H9 (cell line): ENCODE measurements around the gene PLEKHF1. TPM values are rescaled to one million over a fixed set of nuclear protein-coding genes. Genes with fewer than 3 reads are reported as not detected.

Source experiments
- DNase-seq: peaks from one replicate; pipeline ENCODE4 v3.0.0-alpha.2; 2017
- H2AFZ ChIP-seq: one replicate; pipeline ENCODE4 v1.6.1; 2013; ENCODE audit warnings: mild to moderate bottlenecking, low read length, control low read depth, moderate library complexity
- H2AK5ac ChIP-seq: 2 replicates; pipeline ENCODE4 v1.6.1; 2013; ENCODE audit warnings: low read length, control low read depth, mixed read lengths; ENCODE audit not compliant: insufficient read length
- H2BK120ac ChIP-seq: one replicate; pipeline ENCODE4 v1.6.1; 2013; ENCODE audit warnings: low read depth, mild to moderate bottlenecking, low read length, control low read depth, inconsistent platforms; ENCODE audit not compliant: poor library complexity, severe bottlenecking
- H2BK12ac ChIP-seq: 2 replicates; pipeline ENCODE4 v1.6.1; 2013; ENCODE audit warnings: low read length, control low read depth, mixed read lengths, low read depth; ENCODE audit not compliant: insufficient read length
- H2BK15ac ChIP-seq: 2 replicates; pipeline ENCODE4 v1.6.1; 2013; ENCODE audit warnings: low read depth, low read length, control low read depth
- H2BK20ac ChIP-seq: one replicate; pipeline ENCODE4 v1.6.1; 2013; ENCODE audit warnings: low read depth, mild to moderate bottlenecking, low read length, control low read depth, inconsistent platforms; ENCODE audit not compliant: poor library complexity, severe bottlenecking
- H2BK5ac ChIP-seq: 2 replicates; pipeline ENCODE4 v1.6.1; 2013; ENCODE audit warnings: low read length, control low read depth, mixed read lengths; ENCODE audit not compliant: insufficient read length
- H3K14ac ChIP-seq: 2 replicates; pipeline ENCODE4 v1.6.1; 2013; ENCODE audit warnings: low read length, control low read depth; ENCODE audit not compliant: insufficient read depth
- H3K18ac ChIP-seq: 2 replicates; pipeline ENCODE4 v1.6.1; 2013; ENCODE audit warnings: low read depth, mild to moderate bottlenecking, mixed read lengths, low read length, control low read depth; ENCODE audit not compliant: insufficient read length
- H3K23ac ChIP-seq: 2 replicates; pipeline ENCODE4 v1.6.1; 2013; ENCODE audit warnings: low read length, control low read depth, mixed read lengths, low read depth; ENCODE audit not compliant: insufficient read length
- H3K23me2 ChIP-seq: 2 replicates; pipeline ENCODE4 v1.6.1; 2013; ENCODE audit warnings: low read depth, mild to moderate bottlenecking, mixed read lengths, low read length, control low read depth; ENCODE audit not compliant: insufficient read length, poor library complexity, severe bottlenecking
- H3K27ac ChIP-seq: 2 replicates; pipeline ENCODE4 v1.5.1; 2013; ENCODE audit warnings: low read length, control low read depth, mixed read lengths, low read depth; ENCODE audit not compliant: insufficient read length
- H3K27me3 ChIP-seq: 2 replicates; pipeline ENCODE4 v1.6.1; 2013; ENCODE audit warnings: low read length, control low read depth, inconsistent platforms; ENCODE audit not compliant: insufficient read depth
- H3K4ac ChIP-seq: 2 replicates; pipeline ENCODE4 v1.6.1; 2013; ENCODE audit warnings: low read depth, mild to moderate bottlenecking, control low read depth, inconsistent platforms, low read length, moderate library complexity
- H3K4me1 ChIP-seq: 2 replicates; pipeline ENCODE4 v1.6.1; 2013; ENCODE audit warnings: low read length, control low read depth, inconsistent platforms; ENCODE audit not compliant: insufficient read depth
- H3K4me2 ChIP-seq: 2 replicates; pipeline ENCODE4 v1.6.1; 2013; ENCODE audit warnings: low read length, control low read depth, mixed read lengths; ENCODE audit not compliant: insufficient read length, insufficient read depth
- H3K56ac ChIP-seq: 2 replicates; pipeline ENCODE4 v1.6.1; 2013; ENCODE audit warnings: low read depth, mild to moderate bottlenecking, mixed read lengths, low read length, control low read depth; ENCODE audit not compliant: insufficient read length
- H3K79me1 ChIP-seq: 2 replicates; pipeline ENCODE4 v1.6.1; 2013; ENCODE audit warnings: low read depth, mild to moderate bottlenecking, moderate library complexity, low read length, control low read depth, inconsistent platforms; ENCODE audit not compliant: insufficient read depth, poor library complexity, severe bottlenecking
- H3K79me2 ChIP-seq: 2 replicates; pipeline ENCODE4 v1.6.1; 2013; ENCODE audit warnings: low read length, control low read depth, inconsistent platforms; ENCODE audit not compliant: insufficient read depth
- H3K9ac ChIP-seq: 2 replicates; pipeline ENCODE4 v1.6.1; 2013; ENCODE audit warnings: low read length, control low read depth, mixed read lengths; ENCODE audit not compliant: insufficient read length; ENCODE audit errors: extremely low read depth
- H3K9me3 ChIP-seq: one replicate; pipeline ENCODE4 v1.6.1; 2013; ENCODE audit warnings: low read depth, low read length, inconsistent platforms; ENCODE audit not compliant: control insufficient read depth
- H3T11ph ChIP-seq: one replicate; pipeline ENCODE4 v1.6.1; 2013; ENCODE audit warnings: mild to moderate bottlenecking, low read length, control low read depth, inconsistent platforms
- H4K20me1 ChIP-seq: one replicate; pipeline ENCODE4 v1.6.1; 2013; ENCODE audit not compliant: control insufficient read depth, insufficient read length, insufficient read depth
- H4K5ac ChIP-seq: 2 replicates; pipeline ENCODE4 v1.6.1; 2013; ENCODE audit warnings: low read depth, mild to moderate bottlenecking, mixed read lengths, low read length, control low read depth; ENCODE audit not compliant: insufficient read length
- H4K8ac ChIP-seq: replicated peaks from 2 replicates; pipeline ENCODE4 v1.6.1; 2013; ENCODE audit warnings: low read length, control low read depth, mixed read lengths, low read depth; ENCODE audit not compliant: insufficient read length
- H4K91ac ChIP-seq: 2 replicates; pipeline ENCODE4 v1.6.1; 2013; ENCODE audit warnings: low read depth, mild to moderate bottlenecking, moderate library complexity, mixed read lengths, low read length, control low read depth; ENCODE audit not compliant: insufficient read length
- H3K27ac Mint-ChIP-seq, 3 experiments: 2 replicates in 2 of 3; 3 replicates in 1 of 3; pipeline ENCODE4 v1.8.0; 2020 to 2021; ENCODE audit warnings: mixed read lengths in 3 of 3, mild to moderate bottlenecking in 1 of 3, moderate library complexity in 1 of 3
- H3K27me3 Mint-ChIP-seq: 2 replicates; pipeline ENCODE4 v1.8.0; 2021; ENCODE audit warnings: low read depth, mild to moderate bottlenecking, moderate library complexity, mixed read lengths
- H3K36me3 Mint-ChIP-seq, 3 experiments: 2 replicates in 2 of 3; 3 replicates in 1 of 3; pipeline ENCODE4 v1.8.0; 2020 to 2021; ENCODE audit warnings: low read depth in 3 of 3, mixed read lengths in 3 of 3; ENCODE audit not compliant: insufficient read depth in 1 of 3
- H3K4me1 Mint-ChIP-seq, 2 experiments: 2 replicates each; pipeline ENCODE4 v1.8.0; 2020; ENCODE audit warnings: mixed read lengths in 2 of 2
- H3K4me3 Mint-ChIP-seq, 2 experiments: 2 replicates in 1 of 2; 3 replicates in 1 of 2; pipeline ENCODE4 v1.8.0; 2020 to 2021; ENCODE audit warnings: mild to moderate bottlenecking in 2 of 2, mixed read lengths in 2 of 2, moderate library complexity in 1 of 2
- H3K9me3 Mint-ChIP-seq, 2 experiments: 2 replicates in 1 of 2; 3 replicates in 1 of 2; pipeline ENCODE4 v1.8.0; 2020; ENCODE audit warnings: mild to moderate bottlenecking in 2 of 2, mixed read lengths in 2 of 2, moderate library complexity in 1 of 2
- CTCF ChIP-seq: fragments of 200-600 bp; sonication (generic); conservative IDR thresholded peaks from 3 replicates; pipeline ENCODE4 v1.8.0; 2021; ENCODE audit warnings: antibody characterized with exemption, mild to moderate bottlenecking
- WGBS: extraction: QIAGEN DNeasy Blood & Tissue Kit; methylation state at CpG from one replicate; pipeline ENCODE4 v1.1.7; 2013; ENCODE audit warnings: missing lambda C conversion rate, low lambda C conversion rate, mixed read lengths; ENCODE audit not compliant: insufficient read length; ENCODE audit errors: extremely low coverage; 5-methylcytosine and 5-hydroxymethylcytosine counted together
- total RNA-seq: library from RNA; stranded (reverse); gene quantifications from 2 replicates; pipeline ENCODE4 v1.2.1, GENCODE V29; 2021

The PLEKHF1 gene
- total RNA-seq, 1 experiment from 2014 or later, result 4.9 TPM

DNA sequence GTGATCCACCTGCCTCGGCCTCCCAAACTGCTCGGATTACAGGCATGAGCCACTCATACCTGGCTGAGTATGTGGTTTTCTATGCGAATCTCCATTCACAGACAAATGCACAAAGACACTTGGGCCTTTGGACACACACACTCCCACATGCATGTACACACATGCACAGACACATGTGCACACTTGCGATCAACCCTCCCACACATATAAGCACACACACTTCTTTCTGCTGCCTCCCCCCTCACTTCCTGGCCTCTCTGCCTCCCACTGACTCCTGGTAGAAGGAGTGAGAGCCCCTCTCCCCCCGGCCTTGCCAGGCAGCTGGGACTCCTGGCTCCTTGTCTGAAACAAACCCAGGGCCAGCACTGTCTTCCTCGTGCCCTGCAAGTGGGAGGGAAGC, 29.3 kb upstream of the PLEKHF1 start:
- H4K20me1 ChIP-seq, result no peaks in the 10 kb centered on the region
- H2BK20ac ChIP-seq, result no peak overlapping the region
- H4K5ac ChIP-seq, result no peak overlapping the region
- H3K79me1 ChIP-seq, result no peaks in the 10 kb centered on the region
- H3K4me3 Mint-ChIP-seq, result no peak overlapping the region
- H3K27ac Mint-ChIP-seq, result peak overlapping the region in 1 of 3 experiments; percentile 59; a peak in 1 of 7 replicates
- H3K27ac ChIP-seq, result no peak overlapping the region
- H4K91ac ChIP-seq, result no peak overlapping the region
- no peak for TF ChIP-seq CTCF
- no peak overlapping the region for H2AFZ ChIP-seq
- no peaks in the 10 kb centered on the region for H3K9me3 ChIP-seq
- H3T11ph ChIP-seq, result no peak overlapping the region
- no peak overlapping the region for H2BK5ac ChIP-seq
- no peaks in the 10 kb centered on the region for H3K79me2 ChIP-seq
- no peak overlapping the region for H3K14ac ChIP-seq
- H3K9me3 Mint-ChIP-seq, result no peaks in the 10 kb centered on the region; a peak in 2 of 5 replicates
- no peak overlapping the region for H2BK120ac ChIP-seq
- no peak overlapping the region for H2AK5ac ChIP-seq
- H3K4ac ChIP-seq, result no peak overlapping the region; the same call in 1 of the 2 replicates
- no peak overlapping the region for H4K8ac ChIP-seq
- H3K36me3 Mint-ChIP-seq, result no peaks in the 10 kb centered on the region
- no peak overlapping the region for H2BK15ac ChIP-seq
- no peak overlapping the region for H3K23ac ChIP-seq
- H3K9ac ChIP-seq, result no peak overlapping the region
- H3K56ac ChIP-seq, result no peak overlapping the region
- no CpG with 5 or more reads among the region's 6 CpGs for WGBS
- no peak overlapping the region for H3K4me2 ChIP-seq
- H3K4me1 ChIP-seq, result no peaks in the 10 kb centered on the region
- DNase-seq, result no peak
- H3K27me3 ChIP-seq, result no peaks in the 10 kb centered on the region
- H3K23me2 ChIP-seq, result no peaks in the 10 kb centered on the region
- no peak overlapping the region for H3K18ac ChIP-seq
- H2BK12ac ChIP-seq, result no peak overlapping the region
- H3K4me1 Mint-ChIP-seq, result no peaks in the 10 kb centered on the region
- H3K27me3 Mint-ChIP-seq, result peaks cover 4% of the 10 kb centered on the region
